ENCODE results near the gene KLHL41.
"Not testable (repeated sequence)": the region's sequence is repeated elsewhere in the genome, so short reads cannot be mapped to it uniquely, and the experiment has no call there.

Gene KLHL41

GRCh38 chr2:169511818-169512217, 2.3 kb downstream of the KLHL41 start:
- DNase-seq = no peak

DNA sequence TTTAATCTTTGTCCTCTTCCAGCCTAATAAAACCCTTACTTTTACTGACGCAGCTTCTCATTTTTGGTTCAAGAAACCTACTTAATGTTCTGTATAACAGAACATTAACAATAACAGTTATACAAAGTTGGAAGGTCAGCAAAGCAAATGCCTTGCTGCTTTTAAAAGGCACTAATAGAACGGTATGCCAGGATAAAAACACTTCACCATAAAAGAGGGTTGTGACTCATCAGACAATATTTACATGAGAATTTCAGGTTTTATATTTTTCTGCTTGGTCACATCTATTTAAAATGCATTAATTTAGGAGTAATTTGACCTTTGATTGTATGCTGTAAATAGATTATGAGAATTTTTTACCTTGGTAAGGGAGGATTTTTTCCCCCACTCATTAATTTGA, 3.0 kb downstream of the KLHL41 start:
- DNase-seq = no peak

GRCh38 chr2:169513094-169513493, 3.6 kb downstream of the KLHL41 start:
- no peak for DNase-seq

DNA sequence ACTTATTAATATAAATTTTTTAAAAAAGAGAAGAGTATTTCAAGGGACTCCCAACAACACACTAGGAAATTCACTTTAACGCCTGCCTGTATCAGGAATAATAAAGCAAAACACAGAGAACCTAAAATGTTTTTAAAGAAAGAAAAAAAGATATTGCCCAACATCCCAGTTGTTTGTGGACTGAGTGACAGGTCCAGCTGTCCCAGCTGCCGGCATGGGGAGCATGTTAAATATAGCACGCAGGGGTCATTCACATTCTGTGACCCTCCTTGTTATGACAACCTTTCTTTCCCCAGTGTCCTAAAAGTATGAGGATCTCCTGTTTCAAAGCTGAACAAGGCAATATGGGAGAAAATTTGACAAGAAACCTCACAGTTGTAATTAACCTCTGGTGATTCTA, 4.4 kb downstream of the KLHL41 start:
- DNase-seq = no peak

- not testable (repeated sequence) for DNase-seq
These were observed 5.3 kb downstream of the KLHL41 start for GRCh38 chr2:169514758-169515157.

DNA sequence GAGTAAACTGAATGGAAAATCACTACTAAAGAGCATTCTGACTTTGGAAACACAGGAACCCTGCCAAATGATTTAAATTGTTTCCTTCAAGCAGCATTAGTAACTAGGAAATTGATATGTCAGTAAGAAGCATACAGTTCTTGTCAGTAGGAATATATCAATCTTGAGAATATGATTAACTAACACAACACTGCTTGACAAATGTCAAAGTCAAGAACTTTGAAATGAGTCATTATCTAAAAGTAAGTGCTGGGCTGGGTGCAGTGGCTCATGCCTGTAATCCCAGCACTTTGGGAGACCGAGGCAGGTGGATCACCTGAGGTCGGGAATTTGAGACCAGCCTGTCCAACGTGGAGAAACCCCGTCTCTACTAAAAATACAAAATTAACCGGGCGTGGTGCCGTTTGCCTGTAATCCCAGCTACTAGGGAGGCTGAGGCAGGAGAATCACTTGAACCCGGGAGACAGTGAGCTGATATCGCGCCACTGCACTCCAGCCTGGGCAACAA, 7.0 kb downstream of the KLHL41 start:
- not testable (repeated sequence) for DNase-seq

- no peak for DNase-seq
These were observed 11.4 kb downstream of the KLHL41 start for GRCh38 chr2:169520896-169521295.

- no peak for DNase-seq
These were observed 14.2 kb downstream of the KLHL41 start for GRCh38 chr2:169523681-169524080.

DNA sequence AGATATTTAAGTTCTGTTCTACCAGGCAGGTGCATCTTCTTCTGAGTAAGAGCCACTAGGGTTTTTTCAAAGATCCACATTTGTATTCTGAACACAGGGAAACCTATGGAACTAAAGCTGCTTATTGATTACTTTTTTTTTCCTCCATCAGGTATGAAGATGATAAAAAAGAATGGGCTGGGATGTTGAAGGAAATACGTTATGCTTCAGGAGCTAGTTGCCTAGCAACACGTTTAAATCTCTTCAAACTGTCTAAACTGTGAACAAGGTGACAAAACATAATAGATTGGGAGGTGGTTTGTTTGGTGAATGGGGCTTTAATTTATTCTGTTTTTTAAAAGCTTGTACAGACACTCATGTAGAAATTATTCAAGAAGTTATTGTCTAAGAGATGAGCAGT, 15.9 kb downstream of the KLHL41 start:
- DNase-seq = no peak

DNA sequence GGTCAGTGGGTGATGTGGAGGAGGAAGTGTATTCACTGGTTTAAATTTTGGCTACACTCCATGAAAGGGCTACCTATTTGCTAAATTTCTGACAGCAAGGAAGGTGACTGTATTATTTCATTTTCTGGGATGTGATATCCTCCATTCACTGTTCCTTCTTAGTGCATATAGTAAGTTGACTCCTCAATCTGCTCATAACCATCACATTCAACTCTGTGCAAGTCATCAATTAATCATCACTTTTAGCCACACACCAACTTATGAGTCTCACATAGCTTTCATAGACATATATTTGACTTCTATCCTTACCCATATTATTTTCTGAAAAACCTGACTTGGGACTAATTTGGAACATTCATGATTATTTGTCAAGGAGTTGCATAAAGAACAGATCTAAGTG, 16.9 kb downstream of the KLHL41 start:
- no peak for DNase-seq

DNA sequence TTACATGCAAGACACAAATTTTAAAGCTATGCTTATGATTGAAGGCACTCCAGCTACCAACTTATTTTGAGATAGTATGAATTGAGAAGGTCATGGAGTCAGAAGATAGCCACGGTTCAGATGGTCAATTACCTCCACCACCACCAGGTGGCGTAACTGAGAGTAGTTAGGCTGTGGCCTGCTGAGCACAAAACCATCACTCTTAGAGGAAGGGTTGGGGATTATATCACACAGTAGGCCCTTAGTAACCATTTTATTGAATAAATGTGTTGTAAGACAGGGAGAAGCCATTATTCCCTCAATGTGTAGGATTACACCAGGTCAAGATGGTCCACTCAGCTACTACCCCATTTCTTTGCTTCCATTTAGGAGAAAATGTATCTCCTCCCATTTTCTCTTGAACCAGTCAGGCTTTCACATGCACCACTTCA, 18.8 kb downstream of the KLHL41 start:
- DNase-seq = peak; percentile 83

DNA sequence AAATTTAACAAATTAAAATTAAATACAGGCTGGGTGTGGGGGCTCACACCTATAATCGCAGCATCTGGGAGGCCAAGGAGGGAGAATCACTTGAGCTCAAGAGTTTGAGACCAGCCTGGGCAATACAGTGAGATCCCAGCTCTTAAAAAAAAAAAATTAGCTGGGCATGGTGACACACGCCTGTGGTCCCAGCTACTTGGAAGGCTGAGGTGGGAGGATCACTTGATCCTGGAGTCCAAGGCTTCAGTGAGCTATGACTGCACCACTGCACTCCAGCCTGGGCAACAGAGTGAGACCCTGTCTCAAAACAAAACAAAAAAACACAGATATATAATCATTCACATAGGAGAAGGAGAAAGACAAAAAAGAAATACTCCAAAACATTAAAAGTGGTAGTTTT, 30.0 kb downstream of the KLHL41 start:
- not testable (repeated sequence) for DNase-seq

DNA sequence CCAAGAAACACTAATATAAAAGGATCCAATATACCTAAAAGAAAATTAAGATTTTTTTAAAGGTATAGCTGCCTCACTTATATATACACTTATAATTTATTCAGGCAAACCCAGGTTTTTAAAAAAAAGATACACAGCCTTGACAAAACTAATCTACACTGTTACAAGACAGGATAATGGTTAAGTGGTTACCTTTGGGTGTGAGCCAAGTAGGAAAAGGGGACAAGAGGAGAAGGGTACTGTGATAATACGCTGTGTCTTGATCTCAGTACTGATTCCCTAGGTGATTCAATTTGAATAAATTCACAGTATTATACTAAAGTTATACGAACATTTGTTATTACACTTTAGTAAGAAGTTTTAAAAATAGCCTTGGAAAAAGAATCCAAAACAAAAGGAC, 30.6 kb downstream of the KLHL41 start:
- no peak for DNase-seq

- DNase-seq = no peak
These were observed 32.9 kb downstream of the KLHL41 start for GRCh38 chr2:169542433-169542832.

DNA sequence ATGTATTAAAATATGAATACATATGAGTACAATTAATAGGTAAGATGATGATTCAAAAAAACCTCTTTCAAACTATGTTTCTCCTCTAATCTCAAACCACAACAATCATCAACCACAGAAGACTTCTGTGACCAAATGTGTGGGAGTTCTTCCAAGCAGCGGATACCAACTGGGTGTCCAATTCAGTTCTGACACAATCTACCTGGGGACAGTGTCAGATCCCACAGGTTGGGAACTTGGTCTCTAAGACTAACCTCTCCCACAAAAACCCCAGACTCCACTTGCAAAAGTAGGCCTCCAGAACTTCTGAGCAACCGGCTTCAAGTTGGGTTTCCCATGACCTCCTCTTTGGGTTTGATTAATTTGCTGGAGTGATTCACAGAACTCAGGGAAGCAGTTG, 37.3 kb downstream of the KLHL41 start:
- DNase-seq = peak; percentile 32

GRCh38 chr2:169561364-169561763, 51.9 kb downstream of the KLHL41 start:
- DNase-seq = no peak

GRCh38 chr2:169562084-169562483, 52.6 kb downstream of the KLHL41 start:
- DNase-seq = not testable (repeated sequence)

- DNase-seq = no peak
These were observed 53.0 kb downstream of the KLHL41 start for GRCh38 chr2:169562519-169562918.

GRCh38 chr2:169565686-169566085, 56.2 kb downstream of the KLHL41 start:
- no peak for DNase-seq

DNA sequence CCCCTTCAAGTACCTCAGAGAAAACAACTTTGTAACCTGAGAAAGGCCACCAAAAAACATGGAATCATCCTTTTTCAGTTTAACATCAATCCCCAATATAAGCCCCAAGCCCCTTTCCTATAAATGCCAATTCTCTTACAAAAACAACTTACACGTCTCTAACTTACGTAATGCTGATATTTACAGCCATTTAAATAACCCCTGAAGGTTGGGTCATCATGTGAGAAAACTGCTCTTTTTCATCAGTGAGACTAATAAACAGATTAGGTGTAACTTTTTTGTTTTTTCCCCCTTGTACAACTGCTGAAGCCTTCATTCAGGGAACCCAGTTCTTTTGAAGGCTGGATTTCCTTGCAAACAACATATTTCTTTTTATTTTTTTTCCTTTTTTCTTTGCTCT, 60.4 kb downstream of the KLHL41 start:
- DNase-seq = no peak

GRCh38 chr2:169570752-169571151, 61.2 kb downstream of the KLHL41 start:
- DNase-seq = not testable (repeated sequence)

DNA sequence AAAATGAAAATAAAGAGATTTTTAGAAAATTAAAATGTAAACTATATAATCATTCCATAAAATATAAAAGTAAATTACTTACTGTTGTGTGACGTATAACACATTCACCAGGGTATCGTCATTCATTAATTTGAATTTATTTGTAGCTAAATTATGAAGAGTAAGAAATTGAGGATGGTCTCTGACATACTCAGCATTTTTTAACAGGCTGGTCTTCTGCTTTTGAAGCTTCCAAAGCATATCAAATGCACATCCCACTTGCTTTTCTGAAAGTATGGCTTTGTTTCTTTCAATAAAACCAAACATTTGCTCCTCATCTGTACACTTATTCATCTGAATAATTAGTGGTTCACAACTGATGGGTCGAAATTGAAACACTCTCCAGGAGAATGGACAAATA, 62.1 kb downstream of the KLHL41 start:
- no peak for DNase-seq

DNA sequence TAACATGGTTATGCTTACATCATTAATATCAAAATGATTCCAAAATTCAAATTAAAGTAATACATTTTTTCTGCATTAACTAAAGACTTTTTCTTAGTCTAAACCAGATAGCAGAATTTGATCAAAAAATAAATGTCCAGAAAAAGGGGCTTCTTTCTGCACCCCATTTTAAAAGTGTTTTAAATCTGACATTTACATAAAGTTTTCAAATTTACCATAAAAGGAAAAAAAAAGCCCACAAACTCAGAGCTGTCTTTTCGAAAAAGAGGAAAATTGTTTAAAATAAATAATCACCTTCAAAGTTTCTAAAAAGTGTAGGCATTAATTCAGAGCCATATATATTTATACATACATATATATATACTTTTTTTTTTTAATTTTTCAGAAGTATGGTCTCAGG, 62.7 kb downstream of the KLHL41 start:
- no peak for DNase-seq

GRCh38 chr2:169572821-169573159, 63.3 kb downstream of the KLHL41 start:
- DNase-seq = no peak

DNA sequence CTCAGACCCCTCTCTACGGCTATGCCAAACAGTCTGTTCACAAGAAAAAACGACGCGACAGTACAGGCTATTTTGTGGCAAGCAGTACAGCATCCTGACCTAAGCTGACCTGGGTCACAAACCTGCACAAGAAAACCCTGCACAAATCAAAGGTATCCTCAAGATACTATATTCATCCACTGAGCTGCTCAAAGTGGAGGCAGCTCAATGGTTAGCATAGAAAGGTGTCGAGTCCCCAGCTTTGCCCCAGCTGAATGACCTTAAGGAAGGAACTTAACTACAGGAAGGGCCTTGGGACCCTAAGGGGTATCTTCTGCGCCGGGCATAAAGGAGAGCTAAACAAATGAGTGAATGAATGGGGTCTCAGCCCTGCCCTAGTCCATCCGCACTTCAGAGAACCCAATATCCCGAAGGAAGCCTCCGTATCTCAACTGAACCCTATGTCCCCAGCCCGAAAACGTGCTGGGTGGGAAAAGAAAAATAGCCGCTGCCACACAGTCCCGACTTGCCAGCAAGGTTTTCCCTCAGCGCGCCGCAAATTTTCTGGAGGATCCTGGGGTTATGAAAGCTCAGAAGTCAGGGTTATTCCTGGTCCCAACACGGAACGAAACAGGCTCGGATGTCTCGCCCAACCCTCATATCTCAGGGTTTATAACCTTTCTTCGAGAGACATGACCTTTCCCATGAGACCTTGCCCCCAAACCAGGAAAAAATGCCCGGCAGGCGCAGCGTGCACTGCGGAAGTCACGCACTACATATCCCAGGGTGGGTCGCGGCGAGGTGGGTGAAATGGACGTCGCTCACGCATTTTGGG, 63.9 kb downstream of the KLHL41 start, which contains the start of gene FASTKD1:
TSS of gene FASTKD1 (minus strand) at position 706 of the 814 bp plus-strand sequence. CDS start 1,836 bp downstream, outside the sequence.
- DNase-seq = peak; percentile 96

All from activated CD4-positive, alpha-beta T cell treated with anti-CD3 and anti-CD28 coated beads, Interleukin-10, Interleukin-2, amounts not matched to agents 100 ng/mL and 50 ng/mL, durations not matched to agents 16 hours and 8 hours (primary cell).